Kidney epithelial cell (primary cell): Measurements from ENCODE around the gene PSMC4. TPM values are rescaled to one million over a fixed set of nuclear protein-coding genes. Genes with fewer than 3 reads are reported as not detected.
A peak's percentile ranks its signal among the peaks of the same experiment; 100 is the strongest.

Source experiments
- DNase-seq: peaks from one replicate; pipeline ENCODE4 v3.0.0-alpha.2; 2010; ENCODE audit warnings: low read depth
- H3K27me3 ChIP-seq: 2 replicates; pipeline ENCODE4 v1.6.0; 2011; ENCODE audit warnings: low read length; ENCODE audit not compliant: control insufficient read depth, insufficient read depth
- H3K36me3 ChIP-seq: 2 replicates; pipeline ENCODE4 v1.5.1; 2011; ENCODE audit warnings: low read length; ENCODE audit not compliant: control insufficient read depth, insufficient read depth
- H3K4me3 ChIP-seq: 2 replicates; pipeline ENCODE4 v1.5.1; 2011; ENCODE audit warnings: low read depth, mild to moderate bottlenecking, control low read depth, low read length
- CTCF ChIP-seq: IDR thresholded peaks from 2 replicates; pipeline ENCODE4 v1.5.1; 2011; ENCODE audit warnings: mild to moderate bottlenecking, moderate library complexity, low read length, control low read depth, inconsistent platforms; ENCODE audit not compliant: insufficient read depth, poor library complexity, severe bottlenecking
- total RNA-seq: library from RNA; depleted of rRNA; stranded (reverse); fragments of >200 nt; gene quantifications from 2 replicates; pipeline ENCODE4 v1.2.3, GENCODE V29; 2015

Gene PSMC4
- total RNA-seq, 1 donor from 2014 or later, result 149 TPM

DNA sequence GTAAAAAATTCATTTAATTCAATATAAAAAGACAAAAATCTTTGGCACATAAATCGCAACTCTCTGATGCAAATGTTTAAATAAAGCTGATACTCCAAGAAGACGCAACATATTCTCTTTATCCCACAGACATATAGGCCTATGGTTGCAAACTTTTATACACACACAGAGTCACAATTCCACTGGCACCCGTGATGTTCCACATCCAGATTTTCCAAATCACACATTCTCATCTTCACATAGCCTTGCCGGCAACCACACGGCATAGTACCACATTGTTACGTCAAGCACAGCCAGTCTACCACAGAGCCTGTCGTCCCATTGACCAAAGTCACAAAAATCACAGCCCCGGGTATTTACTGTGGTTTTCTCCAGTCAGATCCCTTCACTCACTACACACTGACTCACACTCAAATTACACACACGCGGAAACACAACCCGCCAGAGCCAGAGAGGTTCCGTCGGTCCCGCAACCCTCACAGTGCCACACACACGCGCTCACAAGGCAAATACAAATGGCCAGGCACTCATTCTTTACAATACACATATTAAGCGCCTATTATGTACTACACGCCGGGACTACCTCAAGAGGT, 25.3 kb downstream of the PSMC4 start:
- TF ChIP-seq CTCF, result no peak
- Histone ChIP-seq H3K36me3 (no peaks in the 10 kb centered on the region), H3K27me3 (no peaks in the 10 kb centered on the region), H3K4me3 (peak overlapping the region; percentile 61)
- peak; percentile 25 for DNase-seq

GRCh38 chr19:39996811-39997637, 26.1 kb downstream of the PSMC4 start, which contains the start of gene ZNF546:
Gene ZNF546, plus strand, starts transcription at chr19:39997060. Its CDS starts 1,267 bp downstream, at chr19:39998327.
- TF ChIP-seq CTCF, result no peak
- no peaks in the 10 kb centered on the region for H3K27me3 ChIP-seq
- no peaks in the 10 kb centered on the region for H3K36me3 ChIP-seq
- H3K4me3 ChIP-seq, result peak within 1 kb of the TSS; percentile 61
- DNase-seq, result peak; percentile 63

GRCh38 chr19:39997638-39998216, 26.8 kb downstream of the PSMC4 start:
- no peak for DNase-seq
- H3K27me3 ChIP-seq, result no peaks in the 10 kb centered on the region
- no peak for TF ChIP-seq CTCF
- H3K4me3 ChIP-seq, result peak overlapping the region; percentile 61
- no peaks in the 10 kb centered on the region for H3K36me3 ChIP-seq

DNA sequence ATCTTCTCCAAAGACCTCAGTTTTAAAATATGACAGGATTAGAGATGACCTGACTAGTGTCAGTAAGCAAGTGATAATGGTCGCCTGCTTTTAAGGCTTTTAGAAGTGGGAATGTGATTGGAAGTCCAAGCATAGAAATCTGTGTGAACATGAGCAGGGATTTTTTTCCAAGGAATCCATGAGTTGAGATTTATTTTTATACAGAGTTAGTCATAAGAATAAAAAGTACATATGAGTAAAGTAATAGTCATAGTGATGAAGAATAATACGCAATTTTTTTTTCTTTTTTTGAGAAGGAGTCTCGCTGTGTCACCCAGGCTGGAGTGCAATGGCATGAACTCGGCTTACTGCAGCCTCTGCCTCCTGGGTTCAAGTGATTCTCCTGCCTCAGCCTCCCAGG, 27.5 kb downstream of the PSMC4 start:
- TF ChIP-seq CTCF, result no peak
- no peak for DNase-seq
- H3K4me3 ChIP-seq, result no peak overlapping the region
- H3K27me3 ChIP-seq, result no peaks in the 10 kb centered on the region
- H3K36me3 ChIP-seq, result no peaks in the 10 kb centered on the region

DNA sequence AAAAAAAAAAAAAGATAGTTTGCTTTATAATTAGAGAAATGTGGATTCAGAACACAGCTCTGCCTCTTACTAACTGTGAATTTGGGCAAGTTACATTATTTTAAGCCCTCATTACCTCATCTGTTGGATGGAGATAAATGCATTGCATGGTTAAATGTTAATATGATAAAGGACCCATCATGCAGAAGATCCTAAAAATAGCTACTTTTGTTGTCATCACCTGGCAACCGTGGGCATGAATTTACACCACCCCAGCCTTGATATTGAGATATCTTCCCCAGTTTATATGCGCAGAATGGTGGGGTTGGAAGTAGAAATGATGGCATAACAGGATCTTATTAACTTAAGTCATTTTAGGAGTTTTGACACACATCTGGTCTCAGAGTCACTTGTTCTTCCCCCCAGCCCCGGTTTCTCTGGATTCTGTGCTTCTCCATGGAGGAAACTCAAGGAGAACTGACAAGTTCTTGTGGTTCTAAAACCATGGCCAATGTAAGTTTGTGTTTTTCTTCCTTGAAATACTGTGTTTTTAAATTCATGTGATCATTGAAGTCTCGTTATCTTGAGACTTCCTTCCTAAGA, 34.8 kb downstream of the PSMC4 start:
- Histone ChIP-seq H3K36me3 (peaks cover 1% of the 10 kb centered on the region), H3K4me3 (no peak overlapping the region), H3K27me3 (no peaks in the 10 kb centered on the region)
- no peak for TF ChIP-seq CTCF
- DNase-seq, result no peak
